Transverse colon (tissue), 4 donors: Measurements from ENCODE around the gene TMX1.

Experiments used
- CTCF ChIP-seq, 5 experiments: fragments of 200-600 bp in 3 of 5; fragments of 450-650 bp in 2 of 5; sonication (generic) in 3 of 5; IDR thresholded peaks; 1 replicate in 2 of 5; 2 replicates in 3 of 5; pipeline ENCODE4 v1.5.1; 2016 to 2017; ENCODE audit warnings: antibody characterized with exemption in 5 of 5, inconsistent platforms in 3 of 5, mild to moderate bottlenecking in 2 of 5, moderate library complexity in 1 of 5
- POLR2A ChIP-seq: fragments of 450-650 bp; IDR thresholded peaks from one replicate; pipeline ENCODE4 v1.6.1; 2016; ENCODE audit warnings: antibody characterized with exemption, mild to moderate bottlenecking, moderate library complexity
- POLR2AphosphoS5 ChIP-seq, 3 donors: sonication (generic); formaldehyde crosslinking; IDR thresholded peaks; one replicate each; pipeline ENCODE4 v1.6.1; 2016; ENCODE audit warnings: antibody characterized with exemption in 3 of 3

GRCh38 chr14:51282517-51282916, 42.5 kb downstream of the TMX1 start:
- no peak for TF ChIP-seq CTCF (IDR thresholded peaks at IDR 0.05)
- no peak for TF ChIP-seq POLR2A
- no peak for TF ChIP-seq POLR2AphosphoS5 (IDR thresholded peaks at IDR 0.05)
